K562 (cell line): Measurements from ENCODE around the gene CCDC87. TPM values are rescaled to one million over a fixed set of nuclear protein-coding genes. Genes with fewer than 3 reads are reported as not detected.
A peak's percentile ranks its signal among the peaks of the same experiment; 100 is the strongest.

Source experiments
- CBFA2T3 ChIP-seq: fragments of 450-650 bp; IDR thresholded peaks from 2 replicates; pipeline ENCODE4 v1.6.1; 2017
- CBX5 ChIP-seq: IDR thresholded peaks from 2 replicates; pipeline ENCODE4 v1.6.1; 2014; ENCODE audit warnings: low read depth, borderline replicate concordance
- CEBPG ChIP-seq, 3 experiments: fragments of 200-800 bp in 1 of 3; sonication (Bioruptor generic) in 1 of 3; sonication (generic) in 1 of 3; formaldehyde crosslinking in 1 of 3; IDR thresholded peaks in 2 of 3; conservative IDR thresholded peaks in 1 of 3; 2 replicates each; pipeline versions ENCODE4 v1.6.1 to v1.8.0; 2016 to 2022; ENCODE audit warnings: missing compliant biosample characterization in 2 of 3, missing genetic modification characterization in 2 of 3, mild to moderate bottlenecking in 1 of 3, missing genetic modification reagents in 1 of 3
- CHD1 ChIP-seq: fragments of 200-600 bp; sonication (generic); IDR thresholded peaks from one replicate; pipeline ENCODE4 v1.6.1; 2012; ENCODE audit warnings: mild to moderate bottlenecking, moderate library complexity, low read length, inconsistent platforms
- ELF2 ChIP-seq: fragments of 250-450 bp; sonication (Bioruptor Pico); IDR thresholded peaks from 2 replicates; pipeline ENCODE4 v1.5.0; 2021; ENCODE audit warnings: mild to moderate bottlenecking
- GABPA ChIP-seq: fragments of 200-800 bp; sonication (Bioruptor generic); conservative IDR thresholded peaks from 2 replicates; pipeline ENCODE4 v1.6.1; 2016; ENCODE audit warnings: low read depth, missing genetic modification characterization, missing compliant biosample characterization
- GTF2E2 ChIP-seq: fragments of 200-800 bp; sonication (Bioruptor generic); IDR thresholded peaks from 2 replicates; pipeline ENCODE4 v1.6.1; 2016; ENCODE audit warnings: missing genetic modification characterization, missing compliant biosample characterization
- KDM2B ChIP-seq: fragments of 250-450 bp; sonication (Bioruptor Pico); IDR thresholded peaks from 2 replicates; pipeline ENCODE4 v1.8.0; 2021; ENCODE audit warnings: mild to moderate bottlenecking, moderate library complexity
- PHF8 ChIP-seq: fragments of 200-600 bp; sonication (generic); IDR thresholded peaks from 2 replicates; pipeline ENCODE4 v1.6.1; 2012; ENCODE audit warnings: mixed run types, mild to moderate bottlenecking, inconsistent platforms, low read length, moderate library complexity, borderline replicate concordance
- RBM39 ChIP-seq: fragments of 200-400 bp; formaldehyde crosslinking; optimal IDR thresholded peaks from 2 replicates; pipeline ENCODE3; 2018; ENCODE audit warnings: low read depth, low read length
- SNIP1 ChIP-seq: fragments of 450-650 bp; IDR thresholded peaks from 2 replicates; pipeline ENCODE4 v1.7.1; 2017; ENCODE audit warnings: low read depth, mild to moderate bottlenecking
- SPI1 ChIP-seq: IDR thresholded peaks from 2 replicates; pipeline ENCODE4 v1.6.1; 2011; ENCODE audit warnings: low read depth, low read length, control low read depth, borderline replicate concordance
- TAF9B ChIP-seq: fragments of 450-650 bp; IDR thresholded peaks from 2 replicates; pipeline ENCODE4 v1.6.1; 2018; ENCODE audit warnings: mild to moderate bottlenecking; ENCODE audit not compliant: partially characterized antibody
- ZNF197 ChIP-seq: fragments of 200-800 bp; sonication (Bioruptor generic); IDR thresholded peaks from 2 replicates; pipeline ENCODE4 v1.6.1; 2016; ENCODE audit warnings: low read depth, missing genetic modification characterization, missing compliant biosample characterization
- ZNF778 ChIP-seq: fragments of 450-650 bp; formaldehyde crosslinking; IDR thresholded peaks from 2 replicates; pipeline ENCODE4 v1.4.0; 2020; ENCODE audit warnings: mild to moderate bottlenecking, moderate library complexity
- polyA plus RNA-seq, 8 experiments: library from polyadenylated mRNA; depleted of rRNA in 4 of 8; stranded (reverse) in 5 of 8; unstranded in 3 of 8; fragments of >200 nt; fragmentation: Nextera tagmentation in 2 of 8; fragmentation: Illumina TruSeq in 1 of 8; extraction: Ambion mirVana in 2 of 8; extraction: Trizol in 1 of 8; gene quantifications; 2 replicates each; pipeline versions ENCODE4 v1.2.1 to v1.2.3, GENCODE V29; 2011 to 2014; ENCODE audit warnings: inconsistent platforms in 1 of 8, missing spikeins in 1 of 8
- total RNA-seq, 7 experiments: library from RNA; depleted of rRNA in 6 of 7; stranded (reverse); fragments of >200 nt in 6 of 7; fragmentation: Illumina TruSeq in 2 of 7; extraction: Trizol in 2 of 7; gene quantifications; 2 replicates each; pipeline versions ENCODE4 v1.2.1 to v1.2.3, GENCODE V29; 2011 to 2021; ENCODE audit warnings: low replicate concordance in 1 of 7
- TF ChIP-seq, protein P1 (sequence below): fragments of 450-650 bp; IDR thresholded peaks from 2 replicates; pipeline ENCODE4 v1.6.1; 2016; ENCODE audit warnings: borderline replicate concordance
- TF ChIP-seq, protein P2 (sequence below): fragments of 450-650 bp; conservative IDR thresholded peaks from 2 replicates; pipeline ENCODE4 v1.6.1; 2016; ENCODE audit warnings: missing genetic modification characterization, low read depth, mild to moderate bottlenecking, missing compliant biosample characterization, moderate library complexity
- TF ChIP-seq, protein P3 (sequence below): fragments of 250-450 bp; sonication (Bioruptor Pico); IDR thresholded peaks from 2 replicates; pipeline ENCODE4 v1.8.0; 2021; ENCODE audit warnings: moderate library complexity, mild to moderate bottlenecking, inconsistent platforms
- TF ChIP-seq, protein P4 (sequence below): conservative IDR thresholded peaks from 2 replicates; pipeline ENCODE4 v1.6.1; 2011; ENCODE audit warnings: low read depth, mild to moderate bottlenecking, low read length; ENCODE audit not compliant: control insufficient read depth

The CCDC87 gene
- total and polyA plus RNA-seq, 9 of the 15 experiments (the other 6 are each of a cell fraction or from before 2014, with no cell fraction given): 0.03 to 0.44 (median 0.15) TPM; not detected in 1

DNA sequence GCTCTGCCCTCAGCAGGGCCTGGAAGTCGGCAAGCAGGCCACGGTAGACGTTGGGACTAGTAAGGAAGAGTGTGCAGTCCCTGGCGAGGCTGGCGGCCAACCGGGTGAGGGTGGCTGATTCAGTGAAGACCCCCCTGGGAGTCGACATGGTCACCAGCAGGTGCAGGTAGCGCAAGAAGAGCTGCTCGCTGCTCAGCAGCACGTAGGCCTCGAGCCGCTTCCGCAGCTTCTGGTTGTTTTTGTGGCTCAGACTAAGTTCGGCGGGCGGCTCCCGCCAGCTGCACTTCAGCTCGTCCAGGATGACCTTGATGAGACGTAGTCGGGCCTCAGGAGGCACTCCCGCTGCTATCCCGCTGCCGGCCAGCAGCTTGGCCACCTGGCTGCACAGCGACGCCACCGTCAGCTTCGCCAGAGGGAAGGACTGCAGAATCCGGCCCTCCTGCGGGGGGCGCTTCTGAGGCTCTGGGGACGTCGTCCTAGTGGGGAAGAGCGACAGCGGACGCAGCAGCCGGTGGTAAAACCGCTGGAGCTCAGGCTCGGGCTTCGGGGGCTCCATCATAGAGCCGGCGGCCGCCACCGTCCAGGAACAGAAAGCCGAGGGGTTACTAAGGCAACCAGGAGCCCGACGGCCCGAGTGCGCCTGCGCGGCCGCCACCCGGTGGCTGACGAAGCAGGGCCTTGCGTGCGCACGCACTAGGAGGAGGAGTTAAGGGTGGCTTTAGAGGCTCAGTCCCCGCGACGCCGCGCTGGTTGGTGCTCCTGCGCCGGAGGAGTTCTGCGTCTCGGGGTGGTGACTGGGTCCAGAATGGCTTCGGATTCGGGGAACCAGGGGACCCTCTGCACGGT lies at the start of gene CCDC87, which contains the start of gene CCS (continued):
- TF ChIP-seq, protein P1, sequence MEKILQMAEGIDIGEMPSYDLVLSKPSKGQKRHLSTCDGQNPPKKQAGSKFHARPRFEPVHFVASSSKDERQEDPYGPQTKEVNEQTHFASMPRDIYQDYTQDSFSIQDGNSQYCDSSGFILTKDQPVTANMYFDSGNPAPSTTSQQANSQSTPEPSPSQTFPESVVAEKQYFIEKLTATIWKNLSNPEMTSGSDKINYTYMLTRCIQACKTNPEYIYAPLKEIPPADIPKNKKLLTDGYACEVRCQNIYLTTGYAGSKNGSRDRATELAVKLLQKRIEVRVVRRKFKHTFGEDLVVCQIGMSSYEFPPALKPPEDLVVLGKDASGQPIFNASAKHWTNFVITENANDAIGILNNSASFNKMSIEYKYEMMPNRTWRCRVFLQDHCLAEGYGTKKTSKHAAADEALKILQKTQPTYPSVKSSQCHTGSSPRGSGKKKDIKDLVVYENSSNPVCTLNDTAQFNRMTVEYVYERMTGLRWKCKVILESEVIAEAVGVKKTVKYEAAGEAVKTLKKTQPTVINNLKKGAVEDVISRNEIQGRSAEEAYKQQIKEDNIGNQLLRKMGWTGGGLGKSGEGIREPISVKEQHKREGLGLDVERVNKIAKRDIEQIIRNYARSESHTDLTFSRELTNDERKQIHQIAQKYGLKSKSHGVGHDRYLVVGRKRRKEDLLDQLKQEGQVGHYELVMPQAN: peak; percentile 43
- no peak for TF ChIP-seq KDM2B (CRISPR knock-in tag)
- no peak for TF ChIP-seq CHD1
- TF ChIP-seq SNIP1: no peak
- TF ChIP-seq ELF2 (CRISPR knock-in tag): no peak
- TF ChIP-seq ZNF197 (CRISPR knock-in tag): no peak
- no peak for TF ChIP-seq CBFA2T3
- TF ChIP-seq, protein P2, sequence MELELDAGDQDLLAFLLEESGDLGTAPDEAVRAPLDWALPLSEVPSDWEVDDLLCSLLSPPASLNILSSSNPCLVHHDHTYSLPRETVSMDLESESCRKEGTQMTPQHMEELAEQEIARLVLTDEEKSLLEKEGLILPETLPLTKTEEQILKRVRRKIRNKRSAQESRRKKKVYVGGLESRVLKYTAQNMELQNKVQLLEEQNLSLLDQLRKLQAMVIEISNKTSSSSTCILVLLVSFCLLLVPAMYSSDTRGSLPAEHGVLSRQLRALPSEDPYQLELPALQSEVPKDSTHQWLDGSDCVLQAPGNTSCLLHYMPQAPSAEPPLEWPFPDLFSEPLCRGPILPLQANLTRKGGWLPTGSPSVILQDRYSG: no peak
- TF ChIP-seq, protein P3, sequence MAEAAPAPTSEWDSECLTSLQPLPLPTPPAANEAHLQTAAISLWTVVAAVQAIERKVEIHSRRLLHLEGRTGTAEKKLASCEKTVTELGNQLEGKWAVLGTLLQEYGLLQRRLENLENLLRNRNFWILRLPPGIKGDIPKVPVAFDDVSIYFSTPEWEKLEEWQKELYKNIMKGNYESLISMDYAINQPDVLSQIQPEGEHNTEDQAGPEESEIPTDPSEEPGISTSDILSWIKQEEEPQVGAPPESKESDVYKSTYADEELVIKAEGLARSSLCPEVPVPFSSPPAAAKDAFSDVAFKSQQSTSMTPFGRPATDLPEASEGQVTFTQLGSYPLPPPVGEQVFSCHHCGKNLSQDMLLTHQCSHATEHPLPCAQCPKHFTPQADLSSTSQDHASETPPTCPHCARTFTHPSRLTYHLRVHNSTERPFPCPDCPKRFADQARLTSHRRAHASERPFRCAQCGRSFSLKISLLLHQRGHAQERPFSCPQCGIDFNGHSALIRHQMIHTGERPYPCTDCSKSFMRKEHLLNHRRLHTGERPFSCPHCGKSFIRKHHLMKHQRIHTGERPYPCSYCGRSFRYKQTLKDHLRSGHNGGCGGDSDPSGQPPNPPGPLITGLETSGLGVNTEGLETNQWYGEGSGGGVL (CRISPR knock-in tag): no peak
- no peak for TF ChIP-seq ZNF778 (CRISPR knock-in tag)
- TF ChIP-seq CBX5: no peak
- TF ChIP-seq GABPA: no peak
- peak; percentile 96; the same call in 1 of the 2 replicates for TF ChIP-seq PHF8
- no peak for TF ChIP-seq RBM39
- TF ChIP-seq, protein P4, sequence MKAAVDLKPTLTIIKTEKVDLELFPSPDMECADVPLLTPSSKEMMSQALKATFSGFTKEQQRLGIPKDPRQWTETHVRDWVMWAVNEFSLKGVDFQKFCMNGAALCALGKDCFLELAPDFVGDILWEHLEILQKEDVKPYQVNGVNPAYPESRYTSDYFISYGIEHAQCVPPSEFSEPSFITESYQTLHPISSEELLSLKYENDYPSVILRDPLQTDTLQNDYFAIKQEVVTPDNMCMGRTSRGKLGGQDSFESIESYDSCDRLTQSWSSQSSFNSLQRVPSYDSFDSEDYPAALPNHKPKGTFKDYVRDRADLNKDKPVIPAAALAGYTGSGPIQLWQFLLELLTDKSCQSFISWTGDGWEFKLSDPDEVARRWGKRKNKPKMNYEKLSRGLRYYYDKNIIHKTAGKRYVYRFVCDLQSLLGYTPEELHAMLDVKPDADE: no peak; the same call in 1 of the 2 replicates
- no peak for TF ChIP-seq TAF9B
- no peak for TF ChIP-seq GTF2E2
- no peak for TF ChIP-seq CEBPG (CRISPR knock-in tag; IDR thresholded peaks at IDR 0.05)
- no peak for TF ChIP-seq CEBPG (tag; conservative IDR thresholded peaks at IDR 0.05 in 1 of 2, IDR thresholded peaks at IDR 0.05 in 1 of 2)
- no peak for TF ChIP-seq SPI1
